ENCODE data around the gene TCF12. TPM values are rescaled to one million over a fixed set of nuclear protein-coding genes. Genes with fewer than 3 reads are reported as not detected.

Gene TCF12
- total RNA-seq, 1 donor from 2014 or later, result 194 TPM

- Mint-ChIP-seq H3K9me3 (peaks cover 4% of the 10 kb centered on the region), H3K4me1 (peaks cover 49% of the 10 kb centered on the region), H3K27ac (peak overlapping the region; percentile 91)
These were observed 203.8 kb downstream of the TCF12 start for GRCh38 chr15:57122080-57122840.

GRCh38 chr15:57124036-57124435, 205.6 kb downstream of the TCF12 start:
- H3K27me3 Mint-ChIP-seq (ENCODE audit: low read depth), result no peaks in the 10 kb centered on the region
- TF ChIP-seq CTCF (IDR thresholded peaks at IDR 0.05; ENCODE audit: unreplicated experiment), result no peak
- peaks cover 10% of the 10 kb centered on the region for H3K9me3 Mint-ChIP-seq
- H3K4me1 Mint-ChIP-seq, result peaks cover 36% of the 10 kb centered on the region
- no peak overlapping the region for H3K27ac Mint-ChIP-seq
- H3K36me3 Mint-ChIP-seq, result peaks cover 18% of the 10 kb centered on the region
- no peak for DNase-seq (ENCODE audit: low spot score in 2 of 2, unreplicated experiment in 2 of 2)
- no peak overlapping the region for H3K4me3 Mint-ChIP-seq

More at GRCh38 chr15:57122080-57122840, 203.8 kb downstream of the TCF12 start:
- no peak overlapping the region for H3K4me3 Mint-ChIP-seq
- H3K36me3 Mint-ChIP-seq, result peaks cover 11% of the 10 kb centered on the region
- no peaks in the 10 kb centered on the region for H3K27me3 Mint-ChIP-seq (ENCODE audit: low read depth)
- no peak for DNase-seq (ENCODE audit: low spot score in 2 of 2, unreplicated experiment in 2 of 2)
- no peak for TF ChIP-seq CTCF (IDR thresholded peaks at IDR 0.05; ENCODE audit: unreplicated experiment)

- no peak overlapping the region for H3K4me3 Mint-ChIP-seq
- no peak for DNase-seq (ENCODE audit: low spot score in 2 of 2, unreplicated experiment in 2 of 2)
- peaks cover 11% of the 10 kb centered on the region for H3K9me3 Mint-ChIP-seq
- no peak for TF ChIP-seq CTCF (IDR thresholded peaks at IDR 0.05; ENCODE audit: unreplicated experiment)
- H3K27me3 Mint-ChIP-seq (ENCODE audit: low read depth), result no peaks in the 10 kb centered on the region
- no peak overlapping the region for H3K27ac Mint-ChIP-seq
- peaks cover 10% of the 10 kb centered on the region for H3K4me1 Mint-ChIP-seq
- peaks cover 19% of the 10 kb centered on the region for H3K36me3 Mint-ChIP-seq
These were observed 210.6 kb downstream of the TCF12 start for GRCh38 chr15:57129064-57129463.

GRCh38 chr15:57130956-57131355, 212.5 kb downstream of the TCF12 start:
- Mint-ChIP-seq H3K27me3 (ENCODE audit: low read depth) (no peaks in the 10 kb centered on the region), H3K4me1 (peaks cover 28% of the 10 kb centered on the region), H3K9me3 (peaks cover 11% of the 10 kb centered on the region), H3K27ac (no peak overlapping the region), H3K4me3 (no peak overlapping the region), H3K36me3 (peaks cover 15% of the 10 kb centered on the region)
- DNase-seq (ENCODE audit: low spot score in 2 of 2, unreplicated experiment in 2 of 2), result no peak
- no peak for TF ChIP-seq CTCF (IDR thresholded peaks at IDR 0.05; ENCODE audit: unreplicated experiment)

- no peak for DNase-seq (ENCODE audit: low spot score in 2 of 2, unreplicated experiment in 2 of 2)
- H3K36me3 Mint-ChIP-seq, result peaks cover 5% of the 10 kb centered on the region
- peaks cover 7% of the 10 kb centered on the region for H3K9me3 Mint-ChIP-seq
- H3K27ac Mint-ChIP-seq, result peak overlapping the region; percentile 12
- H3K27me3 Mint-ChIP-seq (ENCODE audit: low read depth), result no peaks in the 10 kb centered on the region
- H3K4me3 Mint-ChIP-seq, result no peak overlapping the region
- TF ChIP-seq CTCF (IDR thresholded peaks at IDR 0.05; ENCODE audit: unreplicated experiment), result no peak
- H3K4me1 Mint-ChIP-seq, result peaks cover 38% of the 10 kb centered on the region
These were observed 214.9 kb downstream of the TCF12 start for GRCh38 chr15:57133127-57133968.

Measured in mesothelial cell of epicardium (in vitro differentiated cells).